HG03025 (cell line): Measurements from ENCODE around the gene PRKAR1B.

ENCODE experiments used
- ATAC-seq: cut with Tn5 transposase; IDR thresholded peaks from one replicate; pipeline ENCODE4 v1.9.1; 2021; ENCODE audit warnings: mild to moderate bottlenecking, moderate library complexity; ENCODE audit not compliant: unreplicated experiment, low FRiP score

PRKAR1B gene

GRCh38 chr7:595621-596010, 131.5 kb downstream of the PRKAR1B start:
- no peak for ATAC-seq

DNA sequence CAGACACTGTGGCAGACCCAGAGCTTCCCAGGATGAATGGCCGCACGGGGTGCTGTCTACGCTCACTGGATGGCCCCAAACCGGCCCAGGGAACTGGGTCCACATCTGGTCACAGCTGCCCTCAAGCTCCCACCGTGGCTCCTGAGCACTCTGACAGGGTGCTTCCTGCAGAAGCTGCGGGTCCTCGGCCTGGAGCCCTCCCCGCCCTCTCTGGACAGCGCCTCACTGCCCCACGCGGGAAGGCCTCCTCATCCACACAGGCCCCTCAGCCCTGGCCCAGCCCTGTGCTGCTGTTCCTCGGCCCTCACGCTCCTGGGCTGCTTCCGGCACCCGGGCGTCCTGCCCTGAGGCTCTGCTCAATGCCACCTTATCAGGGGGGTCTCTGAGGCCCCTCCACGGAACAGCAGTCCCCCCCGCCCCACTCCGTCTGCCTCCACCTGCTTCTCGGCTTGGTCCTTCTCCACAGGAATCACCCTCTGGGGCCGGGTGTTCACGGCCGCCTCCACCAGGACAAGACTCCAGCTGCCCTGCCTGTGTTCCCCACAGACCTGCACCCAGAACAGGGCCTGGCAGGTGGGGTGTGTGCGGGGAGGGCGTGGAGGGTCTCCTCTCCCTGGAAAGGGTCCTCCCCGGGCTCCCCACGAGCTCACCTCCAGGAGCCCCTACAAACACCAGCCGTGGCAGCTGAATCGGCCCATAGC, 132.0 kb downstream of the PRKAR1B start:
- ATAC-seq: no peak

DNA sequence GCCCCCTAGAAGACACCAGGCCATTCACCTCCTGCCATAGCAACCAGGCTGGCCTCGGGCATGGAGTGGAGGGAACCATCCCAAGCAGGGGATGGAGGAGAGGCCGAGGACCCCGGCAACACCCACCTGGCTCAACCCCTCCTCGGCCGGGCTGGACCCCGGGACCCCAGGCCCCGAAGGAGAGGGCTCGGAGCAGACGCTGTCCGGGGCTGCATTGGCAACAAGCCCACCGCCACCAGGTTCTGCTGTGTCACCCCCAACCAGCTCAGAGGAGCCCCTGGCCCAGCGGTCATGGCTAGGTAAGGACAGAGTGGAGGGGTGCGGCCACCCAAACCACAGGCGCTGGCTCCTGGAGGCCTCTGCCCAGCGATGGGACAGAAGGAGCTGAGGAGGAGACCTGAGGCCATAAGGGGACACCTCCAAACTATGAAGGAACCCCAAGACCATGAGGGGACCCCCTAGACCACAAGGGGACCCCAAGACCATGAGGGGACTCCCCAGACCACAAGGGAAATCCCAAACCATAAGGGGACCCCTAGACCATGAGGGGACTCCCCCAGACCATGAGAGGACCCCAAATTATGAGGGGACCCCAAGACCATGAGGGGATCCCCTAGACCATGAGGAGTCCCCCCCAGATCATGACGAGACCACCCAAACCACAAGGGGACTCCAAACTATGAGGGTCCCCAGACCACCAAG, 132.7 kb downstream of the PRKAR1B start:
- no peak for ATAC-seq

- no peak for ATAC-seq
Measured at GRCh38 chr7:593324-594115, 133.6 kb downstream of the PRKAR1B start.

GRCh38 chr7:591856-592628, 135.0 kb downstream of the PRKAR1B start:
- no peak for ATAC-seq

GRCh38 chr7:590731-591551, 136.1 kb downstream of the PRKAR1B start:
- ATAC-seq: no peak

GRCh38 chr7:589781-590575, 137.1 kb downstream of the PRKAR1B start:
- no peak for ATAC-seq

DNA sequence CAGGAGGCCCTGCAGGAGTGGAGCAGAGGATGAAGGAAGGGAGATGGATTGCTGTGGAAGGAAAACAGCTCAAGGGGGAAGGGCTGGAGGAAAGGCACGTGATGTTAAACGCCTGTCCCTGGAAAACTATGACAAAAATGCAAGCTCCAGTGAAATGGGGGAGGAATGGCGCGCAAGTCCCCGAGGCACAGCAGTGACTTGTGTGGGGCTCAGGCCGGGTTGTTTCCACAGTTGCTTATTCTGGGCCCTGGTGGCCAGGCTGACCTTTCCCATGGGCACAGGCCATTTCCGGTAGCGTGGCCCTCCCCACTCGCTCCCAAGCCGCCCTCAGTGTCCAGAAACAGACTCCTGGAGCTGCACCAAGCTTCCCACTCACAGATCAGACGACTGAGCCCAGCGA, 139.3 kb downstream of the PRKAR1B start:
- ATAC-seq: no peak

DNA sequence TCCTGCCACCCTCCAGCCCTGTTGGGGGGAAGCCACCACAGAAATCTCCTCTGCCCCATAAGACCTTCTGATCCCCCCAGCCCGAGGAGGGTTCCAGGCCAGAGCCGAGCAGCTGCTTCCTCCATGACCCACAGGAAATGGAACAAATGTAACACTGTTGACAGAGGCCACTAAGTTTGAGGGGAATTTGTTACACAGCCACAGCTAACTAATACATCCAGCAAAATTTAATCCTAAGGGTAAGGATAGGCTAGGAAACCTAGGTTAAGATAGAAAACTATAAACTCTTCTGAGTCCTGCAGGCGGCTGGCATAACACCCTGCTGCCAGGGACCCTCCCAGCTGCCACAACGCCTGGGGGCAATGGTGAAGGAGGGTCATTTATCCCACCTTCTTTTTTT, 140.6 kb downstream of the PRKAR1B start:
- ATAC-seq: no peak

- ATAC-seq: peak; percentile 9
Measured at GRCh38 chr7:585873-586272, 141.2 kb downstream of the PRKAR1B start.

GRCh38 chr7:585229-585711, 141.8 kb downstream of the PRKAR1B start:
- ATAC-seq: peak; percentile 67

DNA sequence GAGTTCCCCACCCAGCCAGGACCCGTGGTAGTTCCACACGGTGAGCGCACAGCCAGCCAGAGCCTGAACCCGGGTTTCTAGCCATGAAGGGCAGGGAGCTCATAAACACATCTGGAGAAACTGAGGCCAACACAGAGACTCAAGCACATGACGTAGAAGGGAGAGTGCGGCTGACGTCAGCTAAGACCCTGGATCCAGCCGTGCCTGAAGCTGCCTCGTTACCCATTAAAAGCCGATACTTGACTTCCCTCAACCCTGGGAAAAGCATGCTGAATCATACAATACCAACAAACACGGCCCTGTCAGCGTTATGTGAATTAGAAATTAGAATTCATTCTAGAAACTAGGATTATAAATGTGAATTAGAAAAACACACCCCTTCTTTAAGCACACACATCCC, 142.3 kb downstream of the PRKAR1B start:
- ATAC-seq: no peak

GRCh38 chr7:584122-584465, 143.0 kb downstream of the PRKAR1B start:
- no peak for ATAC-seq

- ATAC-seq: no peak
Measured at GRCh38 chr7:583410-584121, 143.5 kb downstream of the PRKAR1B start.

DNA sequence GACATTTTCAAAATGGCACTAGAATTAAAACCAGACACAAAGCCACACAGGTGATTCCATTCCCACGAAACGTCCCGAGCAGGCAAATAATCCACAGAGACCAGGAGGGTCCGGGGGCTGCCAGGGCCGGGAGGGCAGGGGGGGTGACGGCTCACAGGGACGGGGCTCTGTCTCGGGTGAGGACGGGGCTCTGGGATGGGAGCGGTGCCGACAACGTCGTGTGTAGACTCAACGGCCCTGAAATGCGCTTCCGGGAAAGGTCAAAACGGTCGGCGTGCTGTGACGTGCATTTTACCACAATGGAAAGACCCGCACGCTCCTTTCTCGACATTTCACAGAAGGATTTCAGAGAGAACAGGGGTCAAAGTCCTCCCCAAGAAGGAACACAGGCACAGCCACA, 144.2 kb downstream of the PRKAR1B start:
- ATAC-seq: no peak

GRCh38 chr7:582081-582835, 144.8 kb downstream of the PRKAR1B start:
- ATAC-seq: no peak

DNA sequence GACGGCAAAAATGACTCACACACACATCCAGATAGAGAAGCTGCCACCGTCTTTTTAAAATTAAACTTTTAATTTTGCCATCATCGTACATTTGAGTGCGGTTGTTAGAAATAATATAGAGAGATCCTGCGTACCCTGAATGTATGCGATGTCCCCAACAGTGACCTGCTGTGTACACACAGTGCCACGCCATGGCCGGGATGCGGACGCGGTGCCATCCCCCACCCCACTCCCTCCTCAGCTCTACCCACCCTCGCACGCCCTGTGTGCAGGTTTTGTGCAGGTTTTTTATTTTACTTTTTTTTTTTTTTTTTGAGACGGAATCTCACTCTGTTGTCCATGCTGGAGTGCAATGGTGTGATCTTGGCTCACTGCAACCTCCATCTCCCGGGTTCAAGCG, 148.7 kb downstream of the PRKAR1B start:
- no peak for ATAC-seq
